SU-DHL-6 (cell line): ENCODE measurements around the gene ADCY10.

Experiments used
- CTCF ChIP-seq: fragments of 200-600 bp; sonication (generic); IDR thresholded peaks from one replicate; pipeline ENCODE4 v1.5.1; 2017; ENCODE audit warnings: antibody characterized with exemption, mild to moderate bottlenecking, low read length, moderate library complexity; ENCODE audit not compliant: insufficient read depth, poor library complexity, severe bottlenecking
- EZH2phosphoT487 ChIP-seq: fragments of 200-600 bp; sonication (generic), shearing (Covaris generic); conservative IDR thresholded peaks from 2 replicates; pipeline ENCODE4 v1.6.1; 2018; ENCODE audit warnings: mild to moderate bottlenecking, antibody characterized with exemption, low read length, moderate library complexity, mixed read lengths

GRCh38 chr1:167821356-167821685 is 92.6 kb downstream of the ADCY10 start:
- TF ChIP-seq CTCF (no peak), EZH2phosphoT487 (no peak)
